HepG2 (cell line): ENCODE results near the gene CYP27A1. TPM values are rescaled to one million over a fixed set of nuclear protein-coding genes. Genes with fewer than 3 reads are reported as not detected.

Source experiments
- ATAC-seq: fragments of 200-7000 bp; cut with Tn5 transposase; 3 replicates; pipeline ENCODE4 v1.9.1; 2020; ENCODE audit warnings: mild to moderate bottlenecking, moderate library complexity
- BruUV-seq: library from RNA; stranded (reverse); fragments of 400-500 nt; replicated peaks from 2 replicates; lab custom pipeline; 2021; lab: Mats Ljungman, UMichigan
- CTCF ChIA-PET: fragments of 300-600 bp; formaldehyde crosslinking; extraction: SDS; loops from one replicate; lab custom pipeline; 2021; ENCODE audit warnings: low total read pairs, inconsistent platforms, low intra/inter-chr PET ratio; lab: Yijun Ruan, JAX
- POLR2A ChIA-PET: fragments of 350-600 bp; sonication (Branson Sonifier 250); formaldehyde crosslinking; loops from one replicate; lab custom pipeline; 2020; ENCODE audit warnings: antibody characterized with exemption, inconsistent platforms; lab: Yijun Ruan, JAX
- DNase-seq: peaks from one replicate; pipeline ENCODE4 v3.0.0-alpha.2; 2015; ENCODE audit warnings: low spot score
- FAIRE-seq: peaks from 3 replicates; lab custom pipeline; 2011; peaks lifted over from hg19 to GRCh38; lab: Jason Lieb, UNC
- H2AFZ ChIP-seq: one replicate; pipeline ENCODE4 v1.6.1; 2011; ENCODE audit warnings: low read length, inconsistent platforms
- H3K27ac ChIP-seq: fragments of 300-600 bp; 3 replicates; pipeline ENCODE4 v1.8.0; 2011; ENCODE audit warnings: mixed run types, mild to moderate bottlenecking, mixed read lengths, low read length, inconsistent platforms; ENCODE audit not compliant: insufficient read depth; ENCODE audit errors: extremely low read length
- H3K27me3 ChIP-seq, 2 experiments: fragments of 200-600 bp in 1 of 2; 2 replicates in 1 of 2; 3 replicates in 1 of 2; pipeline versions ENCODE4 v1.6.0 to v1.8.0; 2011; ENCODE audit warnings: low read length in 2 of 2, mild to moderate bottlenecking in 2 of 2, moderate library complexity in 2 of 2, inconsistent platforms in 1 of 2; ENCODE audit not compliant: insufficient read depth in 2 of 2, control insufficient read depth in 1 of 2
- H3K36me3 ChIP-seq, 2 experiments: fragments of 200-600 bp in 1 of 2; replicated peaks in 1 of 2; 2 replicates in 1 of 2; 3 replicates in 1 of 2; pipeline versions ENCODE4 v1.5.1 to v1.8.0; 2011; ENCODE audit warnings: low read length in 2 of 2, inconsistent platforms in 1 of 2; ENCODE audit not compliant: insufficient read depth in 2 of 2, control insufficient read depth in 1 of 2
- H3K4me1 ChIP-seq: 2 replicates; pipeline ENCODE4 v1.5.1; 2012; ENCODE audit warnings: low read length, inconsistent platforms; ENCODE audit not compliant: insufficient read depth
- H3K4me2 ChIP-seq: 2 replicates; pipeline ENCODE4 v1.6.0; 2011; ENCODE audit warnings: low read depth, low read length, inconsistent platforms
- H3K4me3 ChIP-seq, 3 experiments: fragments of 200-600 bp in 1 of 3; sonication (generic), shearing (Covaris generic) in 1 of 3; replicated peaks in 1 of 3; 2 replicates each; pipeline ENCODE4 v1.5.1; 2011 to 2016; ENCODE audit warnings: low read length in 3 of 3, inconsistent platforms in 2 of 3, low read depth in 2 of 3, mild to moderate bottlenecking in 2 of 3, control low read depth in 1 of 3, mixed read lengths in 1 of 3; ENCODE audit not compliant: insufficient read depth in 1 of 3
- H3K79me2 ChIP-seq: one replicate; pipeline ENCODE4 v1.6.1; 2011; ENCODE audit warnings: low read length, inconsistent platforms; ENCODE audit not compliant: insufficient read depth
- H3K9ac ChIP-seq: 2 replicates; pipeline ENCODE4 v1.6.0; 2011; ENCODE audit warnings: mild to moderate bottlenecking, low read depth, low read length, inconsistent platforms; ENCODE audit not compliant: insufficient read depth
- H3K9me3 ChIP-seq: 2 replicates; pipeline ENCODE4 v1.5.1; 2012; ENCODE audit warnings: mild to moderate bottlenecking, low read length
- H4K20me1 ChIP-seq: 2 replicates; pipeline ENCODE4 v1.6.0; 2011; ENCODE audit warnings: inconsistent platforms, mild to moderate bottlenecking, low read length, moderate library complexity; ENCODE audit not compliant: insufficient read depth
- CENPT ChIP-seq: sonication (generic); formaldehyde crosslinking; IDR thresholded peaks from 2 replicates; pipeline ENCODE4 v1.8.0; 2022; ENCODE audit warnings: low read depth, mild to moderate bottlenecking, moderate library complexity, missing genetic modification reagents
- FOXP1 ChIP-seq, 2 experiments: fragments of 450-650 bp in 1 of 2; IDR thresholded peaks; 2 replicates each; pipeline ENCODE4 v1.6.1; 2017 to 2018; ENCODE audit warnings: antibody characterized with exemption in 1 of 2
- IKZF5 ChIP-seq: IDR thresholded peaks from 2 replicates; pipeline ENCODE4 v1.6.1; 2018; ENCODE audit warnings: missing genetic modification reagents, mild to moderate bottlenecking, missing compliant biosample characterization
- ISX ChIP-seq: sonication (generic); formaldehyde crosslinking; conservative IDR thresholded peaks from 2 replicates; pipeline ENCODE4 v1.5.0; 2020; ENCODE audit warnings: missing genetic modification reagents
- JUN ChIP-seq: sonication (generic); formaldehyde crosslinking; IDR thresholded peaks from 2 replicates; pipeline ENCODE4 v1.4.0; 2020; ENCODE audit warnings: mild to moderate bottlenecking, missing genetic modification reagents
- MAFF ChIP-seq: IDR thresholded peaks from 2 replicates; pipeline ENCODE4 v1.6.1; 2011; ENCODE audit warnings: low read depth, low read length, improper control_type of control experiment
- MYPOP ChIP-seq: sonication (generic); formaldehyde crosslinking; IDR thresholded peaks from 2 replicates; pipeline ENCODE4 v1.8.1; 2023; ENCODE audit warnings: mild to moderate bottlenecking, moderate library complexity, missing genetic modification reagents
- TRIM22 ChIP-seq: fragments of 450-650 bp; IDR thresholded peaks from 2 replicates; pipeline ENCODE4 v1.6.1; 2017
- ZFP1 ChIP-seq: IDR thresholded peaks from 2 replicates; pipeline ENCODE4 v1.6.1; 2016
- ZFP82 ChIP-seq: sonication (generic); formaldehyde crosslinking; IDR thresholded peaks from 2 replicates; pipeline ENCODE4 v1.5.1; 2020; ENCODE audit warnings: mild to moderate bottlenecking, missing genetic modification reagents, borderline replicate concordance
- ZNF687 ChIP-seq: sonication (generic); formaldehyde crosslinking; IDR thresholded peaks from 2 replicates; pipeline ENCODE4 v1.5.1; 2020; ENCODE audit warnings: mild to moderate bottlenecking, missing genetic modification reagents, moderate library complexity
- WGBS: methylation state at CpG from one replicate; pipeline ENCODE4 v1.1.6; 2017; ENCODE audit warnings: low lambda C conversion rate; 5-methylcytosine and 5-hydroxymethylcytosine counted together
- in situ Hi-C: cut with HindIII; loops from 2 replicates; pipeline ENCODE4 v1.10.0; 2017; ENCODE audit warnings: low pct_unique_long_range_greater_than_20kb; ENCODE audit not compliant: extremely low pct_ligation_motif_present
- intact Hi-C: fragments of 100-400 bp; cut with micrococcal nuclease; formaldehyde crosslinking; loops from one replicate; pipeline ENCODE4 v1.10.0; 2022; ENCODE audit not compliant: unreplicated experiment
- polyA plus RNA-seq, 8 experiments: library from polyadenylated mRNA; depleted of rRNA in 3 of 8; stranded (reverse) in 7 of 8; unstranded in 1 of 8; fragments of >200 nt; fragmentation: Illumina TruSeq in 4 of 8; extraction: Trizol in 4 of 8; gene quantifications; 2 replicates each; pipeline versions ENCODE4 v1.2.1 to v1.2.3, GENCODE V29; 2011 to 2016; ENCODE audit warnings: low read depth in 4 of 8, missing spikeins in 1 of 8, mixed read lengths in 1 of 8; ENCODE audit not compliant: insufficient read depth in 1 of 8
- total RNA-seq, 5 experiments: library from RNA; depleted of rRNA; stranded (reverse); fragments of >200 nt; fragmentation: Illumina TruSeq; extraction: Trizol; gene quantifications; 2 replicates each; pipeline ENCODE4 v1.2.3, GENCODE V29; 2016; ENCODE audit warnings: low read depth in 1 of 5

CYP27A1 gene
- total and polyA plus RNA-seq, 2 of the 13 experiments (the other 11 are each of a cell fraction or from before 2014, with no cell fraction given): 157 to 266 TPM

- TF ChIP-seq ZNF687 (CRISPR knock-in tag) (peak; percentile 20; the same call in 1 of the 2 replicates), IKZF5 (CRISPR knock-in tag) (peak; percentile 93)
- TF ChIP-seq, all 625 proteins: peak for 241
Observed at GRCh38 chr2:218733171-218734021, 48.6 kb upstream of the CYP27A1 start (continued).

- BruUV-seq: no TSS peak
- DNase-seq (peak; percentile 50), ATAC-seq (no peak), FAIRE-seq (no peak)
- 96% methylated on average over 8 of the region's 8 CpGs for WGBS
- in situ Hi-C loops (loop anchor here (25.0 kb wide), 1 partner anchor 103 kb away; the partner anchor contains the start of gene PRKAG3), intact Hi-C loops (loop anchor here (5.0 kb wide), 1 partner anchor 73 kb away; no protein-coding TSS in a partner anchor)
- ChIA-PET POLR2A (interaction anchor here (1.3 to 5.8 kb wide), 5 partner anchors 12 to 63 kb away, joined by 3 to 105 read pairs (median 90); partner anchors contain the start of genes CYP27A1, RNF25 and STK36), CTCF (interaction anchor here (1.9 kb wide), 1 partner anchor 114 kb away, joined by 4 read pairs; no protein-coding TSS in a partner anchor)
- Histone ChIP-seq H3K9ac (no peak overlapping the region), H3K9me3 (no peaks in the 10 kb centered on the region), H3K36me3 (peaks cover 25 to 44% of the 10 kb centered on the region in 2 experiments), H3K4me3 (no peak overlapping the region; a peak in 1 of 6 replicates), H2AFZ (no peak overlapping the region), H4K20me1 (no peaks in the 10 kb centered on the region), H3K4me1 (peaks cover 47% of the 10 kb centered on the region), H3K4me2 (peak overlapping the region; percentile 14; the same call in 1 of the 2 replicates), H3K27ac (peak overlapping the region; percentile 76), H3K27me3 (no peaks in the 10 kb centered on the region), H3K79me2 (peaks cover 54% of the 10 kb centered on the region)
- TF ChIP-seq ISX (no peak), FOXP1 (IDR thresholded peaks at IDR 0.05) (no peak), FOXP1 (CRISPR knock-in tag; IDR thresholded peaks at IDR 0.05) (peak; percentile 82), ZFP82 (CRISPR knock-in tag) (no peak), TRIM22 (no peak), CENPT (CRISPR knock-in tag) (no peak), MYPOP (CRISPR knock-in tag) (no peak), ZFP1 (CRISPR knock-in tag) (no peak), JUN (CRISPR knock-in tag) (no peak), MAFF (no peak)
Observed at GRCh38 chr2:218734190-218734975, 47.6 kb upstream of the CYP27A1 start.
